H9 (cell line): ENCODE results near the gene C17orf50. TPM values are rescaled to one million over a fixed set of nuclear protein-coding genes. Genes with fewer than 3 reads are reported as not detected.

Experiments used
- DNase-seq: peaks from one replicate; pipeline ENCODE4 v3.0.0-alpha.2; 2017
- H2AFZ ChIP-seq: one replicate; pipeline ENCODE4 v1.6.1; 2013; ENCODE audit warnings: mild to moderate bottlenecking, low read length, control low read depth, moderate library complexity
- H2AK5ac ChIP-seq: 2 replicates; pipeline ENCODE4 v1.6.1; 2013; ENCODE audit warnings: low read length, control low read depth, mixed read lengths; ENCODE audit not compliant: insufficient read length
- H2BK120ac ChIP-seq: one replicate; pipeline ENCODE4 v1.6.1; 2013; ENCODE audit warnings: low read depth, mild to moderate bottlenecking, low read length, control low read depth, inconsistent platforms; ENCODE audit not compliant: poor library complexity, severe bottlenecking
- H2BK12ac ChIP-seq: 2 replicates; pipeline ENCODE4 v1.6.1; 2013; ENCODE audit warnings: low read length, control low read depth, mixed read lengths, low read depth; ENCODE audit not compliant: insufficient read length
- H2BK15ac ChIP-seq: 2 replicates; pipeline ENCODE4 v1.6.1; 2013; ENCODE audit warnings: low read depth, low read length, control low read depth
- H2BK20ac ChIP-seq: one replicate; pipeline ENCODE4 v1.6.1; 2013; ENCODE audit warnings: low read depth, mild to moderate bottlenecking, low read length, control low read depth, inconsistent platforms; ENCODE audit not compliant: poor library complexity, severe bottlenecking
- H2BK5ac ChIP-seq: 2 replicates; pipeline ENCODE4 v1.6.1; 2013; ENCODE audit warnings: low read length, control low read depth, mixed read lengths; ENCODE audit not compliant: insufficient read length
- H3K14ac ChIP-seq: 2 replicates; pipeline ENCODE4 v1.6.1; 2013; ENCODE audit warnings: low read length, control low read depth; ENCODE audit not compliant: insufficient read depth
- H3K18ac ChIP-seq: 2 replicates; pipeline ENCODE4 v1.6.1; 2013; ENCODE audit warnings: low read depth, mild to moderate bottlenecking, mixed read lengths, low read length, control low read depth; ENCODE audit not compliant: insufficient read length
- H3K23ac ChIP-seq: 2 replicates; pipeline ENCODE4 v1.6.1; 2013; ENCODE audit warnings: low read length, control low read depth, mixed read lengths, low read depth; ENCODE audit not compliant: insufficient read length
- H3K23me2 ChIP-seq: 2 replicates; pipeline ENCODE4 v1.6.1; 2013; ENCODE audit warnings: low read depth, mild to moderate bottlenecking, mixed read lengths, low read length, control low read depth; ENCODE audit not compliant: insufficient read length, poor library complexity, severe bottlenecking
- H3K27ac ChIP-seq: 2 replicates; pipeline ENCODE4 v1.5.1; 2013; ENCODE audit warnings: low read length, control low read depth, mixed read lengths, low read depth; ENCODE audit not compliant: insufficient read length
- H3K27me3 ChIP-seq: 2 replicates; pipeline ENCODE4 v1.6.1; 2013; ENCODE audit warnings: low read length, control low read depth, inconsistent platforms; ENCODE audit not compliant: insufficient read depth
- H3K4ac ChIP-seq: 2 replicates; pipeline ENCODE4 v1.6.1; 2013; ENCODE audit warnings: low read depth, mild to moderate bottlenecking, control low read depth, inconsistent platforms, low read length, moderate library complexity
- H3K4me1 ChIP-seq: 2 replicates; pipeline ENCODE4 v1.6.1; 2013; ENCODE audit warnings: low read length, control low read depth, inconsistent platforms; ENCODE audit not compliant: insufficient read depth
- H3K4me2 ChIP-seq: 2 replicates; pipeline ENCODE4 v1.6.1; 2013; ENCODE audit warnings: low read length, control low read depth, mixed read lengths; ENCODE audit not compliant: insufficient read length, insufficient read depth
- H3K56ac ChIP-seq: 2 replicates; pipeline ENCODE4 v1.6.1; 2013; ENCODE audit warnings: low read depth, mild to moderate bottlenecking, mixed read lengths, low read length, control low read depth; ENCODE audit not compliant: insufficient read length
- H3K79me1 ChIP-seq: 2 replicates; pipeline ENCODE4 v1.6.1; 2013; ENCODE audit warnings: low read depth, mild to moderate bottlenecking, moderate library complexity, low read length, control low read depth, inconsistent platforms; ENCODE audit not compliant: insufficient read depth, poor library complexity, severe bottlenecking
- H3K79me2 ChIP-seq: 2 replicates; pipeline ENCODE4 v1.6.1; 2013; ENCODE audit warnings: low read length, control low read depth, inconsistent platforms; ENCODE audit not compliant: insufficient read depth
- H3K9ac ChIP-seq: 2 replicates; pipeline ENCODE4 v1.6.1; 2013; ENCODE audit warnings: low read length, control low read depth, mixed read lengths; ENCODE audit not compliant: insufficient read length; ENCODE audit errors: extremely low read depth
- H3K9me3 ChIP-seq: one replicate; pipeline ENCODE4 v1.6.1; 2013; ENCODE audit warnings: low read depth, low read length, inconsistent platforms; ENCODE audit not compliant: control insufficient read depth
- H3T11ph ChIP-seq: one replicate; pipeline ENCODE4 v1.6.1; 2013; ENCODE audit warnings: mild to moderate bottlenecking, low read length, control low read depth, inconsistent platforms
- H4K20me1 ChIP-seq: one replicate; pipeline ENCODE4 v1.6.1; 2013; ENCODE audit not compliant: control insufficient read depth, insufficient read length, insufficient read depth
- H4K5ac ChIP-seq: 2 replicates; pipeline ENCODE4 v1.6.1; 2013; ENCODE audit warnings: low read depth, mild to moderate bottlenecking, mixed read lengths, low read length, control low read depth; ENCODE audit not compliant: insufficient read length
- H4K8ac ChIP-seq: replicated peaks from 2 replicates; pipeline ENCODE4 v1.6.1; 2013; ENCODE audit warnings: low read length, control low read depth, mixed read lengths, low read depth; ENCODE audit not compliant: insufficient read length
- H4K91ac ChIP-seq: 2 replicates; pipeline ENCODE4 v1.6.1; 2013; ENCODE audit warnings: low read depth, mild to moderate bottlenecking, moderate library complexity, mixed read lengths, low read length, control low read depth; ENCODE audit not compliant: insufficient read length
- H3K27ac Mint-ChIP-seq, 3 experiments: 2 replicates in 2 of 3; 3 replicates in 1 of 3; pipeline ENCODE4 v1.8.0; 2020 to 2021; ENCODE audit warnings: mixed read lengths in 3 of 3, mild to moderate bottlenecking in 1 of 3, moderate library complexity in 1 of 3
- H3K27me3 Mint-ChIP-seq: 2 replicates; pipeline ENCODE4 v1.8.0; 2021; ENCODE audit warnings: low read depth, mild to moderate bottlenecking, moderate library complexity, mixed read lengths
- H3K36me3 Mint-ChIP-seq, 3 experiments: 2 replicates in 2 of 3; 3 replicates in 1 of 3; pipeline ENCODE4 v1.8.0; 2020 to 2021; ENCODE audit warnings: low read depth in 3 of 3, mixed read lengths in 3 of 3; ENCODE audit not compliant: insufficient read depth in 1 of 3
- H3K4me1 Mint-ChIP-seq, 2 experiments: 2 replicates each; pipeline ENCODE4 v1.8.0; 2020; ENCODE audit warnings: mixed read lengths in 2 of 2
- H3K4me3 Mint-ChIP-seq, 2 experiments: 2 replicates in 1 of 2; 3 replicates in 1 of 2; pipeline ENCODE4 v1.8.0; 2020 to 2021; ENCODE audit warnings: mild to moderate bottlenecking in 2 of 2, mixed read lengths in 2 of 2, moderate library complexity in 1 of 2
- H3K9me3 Mint-ChIP-seq, 2 experiments: 2 replicates in 1 of 2; 3 replicates in 1 of 2; pipeline ENCODE4 v1.8.0; 2020; ENCODE audit warnings: mild to moderate bottlenecking in 2 of 2, mixed read lengths in 2 of 2, moderate library complexity in 1 of 2
- CTCF ChIP-seq: fragments of 200-600 bp; sonication (generic); conservative IDR thresholded peaks from 3 replicates; pipeline ENCODE4 v1.8.0; 2021; ENCODE audit warnings: antibody characterized with exemption, mild to moderate bottlenecking
- WGBS: extraction: QIAGEN DNeasy Blood & Tissue Kit; methylation state at CpG from one replicate; pipeline ENCODE4 v1.1.7; 2013; ENCODE audit warnings: missing lambda C conversion rate, low lambda C conversion rate, mixed read lengths; ENCODE audit not compliant: insufficient read length; ENCODE audit errors: extremely low coverage; 5-methylcytosine and 5-hydroxymethylcytosine counted together
- long read RNA-seq: library from polyadenylated mRNA; unstranded; transcript quantifications from one replicate; pipeline ENCODE4 v2.0.0, GENCODE V29; 2020
- total RNA-seq: library from RNA; stranded (reverse); gene quantifications from 2 replicates; pipeline ENCODE4 v1.2.1, GENCODE V29; 2021

Gene C17orf50
- total RNA-seq = not detected in 2 replicates
- long read RNA-seq = 0 reads

DNA sequence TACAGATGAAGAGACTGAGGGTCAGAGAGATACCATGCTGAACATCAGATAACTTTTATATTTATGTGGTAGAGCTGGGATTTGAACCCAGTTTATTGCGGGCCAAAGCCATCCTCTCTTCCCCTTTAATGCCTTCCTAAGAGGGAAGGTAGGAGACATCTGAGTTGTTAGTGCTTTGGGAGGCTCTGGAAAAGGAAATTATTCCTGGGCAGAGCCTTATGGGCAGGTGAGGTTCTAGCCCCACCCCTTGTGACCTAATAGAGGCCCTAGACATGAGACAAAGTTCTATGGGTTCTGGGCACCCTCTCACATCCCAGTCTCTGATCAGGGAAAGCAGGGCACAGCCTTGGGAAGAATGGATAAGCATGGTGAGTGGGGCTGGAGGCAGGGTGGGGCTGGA is at the start of gene C17orf50:
Gene C17orf50 (plus strand): TSS at position 301 of the 400 bp plus-strand sequence. CDS start 55 bp downstream, at position 356.
- no peaks in the 10 kb centered on the region for H3K9me3 ChIP-seq
- H4K5ac ChIP-seq = no peak within 1 kb of the TSS
- no peak within 1 kb of the TSS for H3K27ac Mint-ChIP-seq
- H3K9me3 Mint-ChIP-seq = no peaks in the 10 kb centered on the region; a peak in 3 of 5 replicates
- H4K20me1 ChIP-seq = no peaks in the 10 kb centered on the region
- H3K79me1 ChIP-seq = no peaks in the 10 kb centered on the region
- no peak within 1 kb of the TSS for H3K27ac ChIP-seq
- no peak for DNase-seq
- H3K18ac ChIP-seq = no peak within 1 kb of the TSS
- no peak within 1 kb of the TSS for H2BK15ac ChIP-seq
- no peak within 1 kb of the TSS for H2BK5ac ChIP-seq
- no peak within 1 kb of the TSS for H3K4ac ChIP-seq
- no CpG with 5 or more reads among the region's 1 CpG for WGBS
- no peak within 1 kb of the TSS for H2BK20ac ChIP-seq
- H3K14ac ChIP-seq = no peak within 1 kb of the TSS
- H3K9ac ChIP-seq = no peak within 1 kb of the TSS
- H3K4me3 Mint-ChIP-seq = no peak within 1 kb of the TSS
- H3K4me1 Mint-ChIP-seq = peaks cover 8 to 10% of the 10 kb centered on the region in 2 experiments
- H3K27me3 ChIP-seq = peaks cover 2% of the 10 kb centered on the region; the same call in 1 of the 2 replicates
- H3K23me2 ChIP-seq = peaks cover 5% of the 10 kb centered on the region
- H3T11ph ChIP-seq = no peak within 1 kb of the TSS
- no peak within 1 kb of the TSS for H4K8ac ChIP-seq
- no peak for TF ChIP-seq CTCF
- H3K4me2 ChIP-seq = no peak within 1 kb of the TSS
- no peaks in the 10 kb centered on the region; a peak in 1 of 7 replicates for H3K36me3 Mint-ChIP-seq
- H3K23ac ChIP-seq = no peak within 1 kb of the TSS
- no peak within 1 kb of the TSS for H2BK12ac ChIP-seq
- no peak within 1 kb of the TSS for H2AFZ ChIP-seq
- H2BK120ac ChIP-seq = no peak within 1 kb of the TSS
- no peak within 1 kb of the TSS for H2AK5ac ChIP-seq
- H3K56ac ChIP-seq = no peak within 1 kb of the TSS
- H3K27me3 Mint-ChIP-seq = peaks cover 19% of the 10 kb centered on the region
- no peak within 1 kb of the TSS for H4K91ac ChIP-seq
- H3K79me2 ChIP-seq = no peaks in the 10 kb centered on the region
- H3K4me1 ChIP-seq = no peaks in the 10 kb centered on the region
